Measurements from ENCODE around the gene HLA-A. TPM values are rescaled to one million over a fixed set of nuclear protein-coding genes. Genes with fewer than 3 reads are reported as not detected.
"Not testable (repeated sequence)": the region's sequence is repeated elsewhere in the genome, so short reads cannot be mapped to it uniquely, and the experiment has no call there.

The HLA-A gene
- total RNA-seq, 4 donors from 2014 or later: 160 to 722 (median 625) TPM

DNA sequence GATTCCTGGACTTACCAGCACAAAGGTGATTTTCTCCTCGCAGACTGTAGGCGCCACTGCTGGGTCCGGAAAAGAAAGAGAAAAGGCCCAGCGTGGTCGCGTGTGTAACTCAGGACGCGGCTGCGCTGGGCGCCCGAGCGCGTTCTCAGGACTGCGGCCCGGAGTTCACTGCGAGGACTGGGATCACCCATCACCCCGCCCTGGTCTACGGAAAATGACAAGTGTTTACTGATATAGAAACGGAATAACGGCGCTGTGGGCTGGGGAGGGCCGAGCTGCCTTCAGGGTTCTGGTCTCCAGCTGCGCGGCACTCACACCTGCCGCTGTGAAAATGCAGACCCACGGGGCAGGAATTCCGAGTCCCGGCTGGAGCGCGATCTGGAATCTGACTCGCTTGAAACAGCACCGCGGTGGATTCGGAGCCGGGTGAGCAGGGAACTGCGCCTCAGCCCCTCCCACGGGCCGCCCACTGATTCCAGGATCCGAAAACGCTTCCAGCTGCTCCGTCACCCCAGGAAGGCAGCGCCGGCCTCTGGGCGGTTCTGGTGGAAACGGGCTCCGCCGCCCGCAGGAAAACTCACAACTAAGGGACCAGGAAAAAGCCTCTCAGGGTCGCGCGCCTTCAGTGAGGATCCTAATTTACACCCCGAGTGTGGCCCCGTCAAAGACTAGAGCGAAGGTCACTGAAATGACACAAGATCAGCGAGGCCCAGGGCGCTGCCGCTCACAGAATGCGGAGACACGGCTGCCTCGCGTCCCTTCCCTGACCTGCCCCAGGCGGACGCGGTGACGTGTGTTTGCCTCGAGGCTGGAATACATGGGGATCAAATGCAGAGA lies 34.5 kb downstream of the HLA-A start:
- Histone ChIP-seq H3K9me3 (no peaks in the 10 kb centered on the region), H3K27me3 (no peaks in the 10 kb centered on the region), H3K27ac (peak overlapping the region; percentile 88 to 93), H3K4me1 (peaks cover 0 to 7% of the 10 kb centered on the region in 2 donors), H3K36me3 (no peaks in the 10 kb centered on the region), H3K4me3 (peak overlapping the region; percentile 49 to 53)
- intact Hi-C loops (cut with DNase I; ENCODE audit: low total_unique reads): no loop called here
- TF ChIP-seq POLR2A (IDR thresholded peaks at IDR 0.05): peak; percentile 43 to 65
- TF ChIP-seq, protein P1, sequence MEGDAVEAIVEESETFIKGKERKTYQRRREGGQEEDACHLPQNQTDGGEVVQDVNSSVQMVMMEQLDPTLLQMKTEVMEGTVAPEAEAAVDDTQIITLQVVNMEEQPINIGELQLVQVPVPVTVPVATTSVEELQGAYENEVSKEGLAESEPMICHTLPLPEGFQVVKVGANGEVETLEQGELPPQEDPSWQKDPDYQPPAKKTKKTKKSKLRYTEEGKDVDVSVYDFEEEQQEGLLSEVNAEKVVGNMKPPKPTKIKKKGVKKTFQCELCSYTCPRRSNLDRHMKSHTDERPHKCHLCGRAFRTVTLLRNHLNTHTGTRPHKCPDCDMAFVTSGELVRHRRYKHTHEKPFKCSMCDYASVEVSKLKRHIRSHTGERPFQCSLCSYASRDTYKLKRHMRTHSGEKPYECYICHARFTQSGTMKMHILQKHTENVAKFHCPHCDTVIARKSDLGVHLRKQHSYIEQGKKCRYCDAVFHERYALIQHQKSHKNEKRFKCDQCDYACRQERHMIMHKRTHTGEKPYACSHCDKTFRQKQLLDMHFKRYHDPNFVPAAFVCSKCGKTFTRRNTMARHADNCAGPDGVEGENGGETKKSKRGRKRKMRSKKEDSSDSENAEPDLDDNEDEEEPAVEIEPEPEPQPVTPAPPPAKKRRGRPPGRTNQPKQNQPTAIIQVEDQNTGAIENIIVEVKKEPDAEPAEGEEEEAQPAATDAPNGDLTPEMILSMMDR (IDR thresholded peaks at IDR 0.05): peak in 3 of 4 experiments; percentile 44 to 65 (median 54)
- DNase-seq: peak; percentile 83 to 90

DNA sequence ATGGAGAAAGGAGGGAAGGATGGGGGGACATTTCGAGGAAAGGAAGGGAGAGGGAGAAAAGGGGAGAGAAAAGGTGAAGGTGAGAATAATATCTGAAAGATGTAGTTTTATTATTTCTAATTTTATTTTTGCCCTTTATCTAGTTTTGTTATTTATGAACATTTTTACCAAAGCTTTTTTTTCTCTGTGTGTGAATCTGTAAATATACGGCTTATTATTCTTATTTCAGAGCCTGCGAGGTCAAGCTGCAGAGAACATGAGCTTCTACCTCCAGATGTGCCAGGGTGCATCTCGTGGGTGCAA lies 35.0 kb downstream of the HLA-A start:
- H3K27me3 ChIP-seq: no peaks in the 10 kb centered on the region
- no peaks in the 10 kb centered on the region for H3K36me3 ChIP-seq
- no peak for TF ChIP-seq POLR2A (IDR thresholded peaks at IDR 0.05)
- TF ChIP-seq, protein P1 (IDR thresholded peaks at IDR 0.05): no peak
- H3K27ac ChIP-seq: peak overlapping the region; percentile 88 to 93
- H3K4me1 ChIP-seq: peaks cover 0 to 7% of the 10 kb centered on the region in 2 donors
- H3K9me3 ChIP-seq: no peaks in the 10 kb centered on the region
- peak overlapping the region; percentile 49 to 53 for H3K4me3 ChIP-seq
- intact Hi-C loops (cut with DNase I; ENCODE audit: low total_unique reads): no loop called here
- DNase-seq: no peak

DNA sequence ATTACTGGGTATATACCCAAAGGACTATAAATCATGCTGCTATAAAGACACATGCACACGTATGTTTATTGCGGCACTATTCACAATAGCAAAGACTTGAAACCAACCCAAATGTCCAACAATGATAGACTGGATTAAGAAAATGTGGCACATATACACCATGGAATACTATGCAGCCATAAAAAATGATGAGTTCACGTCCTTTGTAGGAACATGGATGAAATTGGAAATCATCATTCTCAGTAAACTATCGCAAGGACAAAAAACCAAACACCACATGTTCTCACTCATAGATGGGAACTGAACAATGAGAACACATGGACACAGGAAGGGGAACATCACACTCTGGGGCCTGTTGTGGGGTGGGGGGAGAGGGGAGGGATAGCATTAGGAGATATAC lies 37.7 kb downstream of the HLA-A start:
- H3K9me3 ChIP-seq; DNase-seq; H3K27me3 ChIP-seq; H3K4me3 ChIP-seq; intact Hi-C loops (cut with DNase I; ENCODE audit: low total_unique reads); H3K4me1 ChIP-seq; H3K27ac ChIP-seq; H3K36me3 ChIP-seq: not testable (repeated sequence)

DNA sequence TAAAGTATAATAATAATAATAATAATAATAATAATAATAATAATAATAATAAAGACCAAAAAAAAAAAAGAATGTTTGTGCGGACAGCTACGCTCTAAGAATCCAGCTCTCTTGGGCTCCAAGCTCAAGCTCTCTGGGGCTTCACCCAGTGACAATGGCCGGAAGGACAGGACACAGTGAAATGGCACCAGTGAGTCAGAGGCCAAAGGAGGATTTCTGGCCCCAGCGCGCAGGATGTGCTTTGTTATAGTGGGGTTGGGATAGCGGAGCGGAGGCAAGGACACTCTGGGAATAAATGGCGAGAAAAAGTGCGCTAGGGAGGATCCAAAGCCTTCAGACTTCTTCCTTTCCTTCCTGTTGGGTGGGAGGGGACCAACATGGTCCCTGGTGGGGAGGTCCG lies 38.2 kb downstream of the HLA-A start:
- no peaks in the 10 kb centered on the region for H3K27me3 ChIP-seq
- no peaks in the 10 kb centered on the region for H3K4me1 ChIP-seq
- H3K4me3 ChIP-seq: no peak overlapping the region
- H3K36me3 ChIP-seq: no peaks in the 10 kb centered on the region
- H3K9me3 ChIP-seq: no peaks in the 10 kb centered on the region
- TF ChIP-seq POLR2A (IDR thresholded peaks at IDR 0.05): no peak
- TF ChIP-seq, protein P1 (IDR thresholded peaks at IDR 0.05): no peak
- no peak overlapping the region for H3K27ac ChIP-seq
- intact Hi-C loops (cut with DNase I; ENCODE audit: low total_unique reads): no loop called here
- no peak for DNase-seq

DNA sequence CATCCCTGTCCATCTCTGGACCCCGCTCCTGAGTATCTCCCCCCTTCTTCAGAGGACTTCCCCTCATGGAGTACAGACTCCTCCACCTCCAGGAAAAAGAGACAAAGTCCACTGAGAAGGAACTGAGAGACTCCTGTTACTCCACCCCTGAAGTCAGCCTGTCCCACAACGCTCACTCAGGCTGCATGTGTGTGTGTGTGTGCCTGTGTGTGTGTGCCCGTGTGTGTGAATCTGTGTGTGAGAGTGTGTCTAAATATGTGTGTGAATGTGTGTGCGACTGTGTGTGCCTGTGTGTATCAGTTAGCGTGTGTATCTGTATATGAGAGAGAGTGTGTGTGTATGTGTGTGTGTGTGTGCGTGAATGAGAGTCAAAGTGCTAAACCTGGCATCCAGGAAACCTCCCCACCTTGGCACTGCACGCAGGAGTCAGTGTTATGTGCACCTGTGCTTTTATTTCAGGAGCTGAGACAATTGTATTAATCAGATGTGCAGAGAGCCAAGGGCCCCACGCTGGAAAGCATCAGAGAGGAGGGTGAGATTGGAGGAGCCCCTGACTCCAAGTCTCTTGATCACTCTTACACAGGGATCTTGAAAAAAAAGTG lies 39.0 kb downstream of the HLA-A start:
- no peak for TF ChIP-seq POLR2A (IDR thresholded peaks at IDR 0.05)
- TF ChIP-seq, protein P1 (IDR thresholded peaks at IDR 0.05): no peak
- intact Hi-C loops (cut with DNase I; ENCODE audit: low total_unique reads): no loop called here
- no peak overlapping the region for H3K27ac ChIP-seq
- no peaks in the 10 kb centered on the region for H3K4me1 ChIP-seq
- no peak overlapping the region for H3K4me3 ChIP-seq
- no peaks in the 10 kb centered on the region for H3K9me3 ChIP-seq
- H3K27me3 ChIP-seq: no peaks in the 10 kb centered on the region
- no peaks in the 10 kb centered on the region for H3K36me3 ChIP-seq
- no peak for DNase-seq
